Measurements from ENCODE around the gene CDCA8. TPM values are rescaled to one million over a fixed set of nuclear protein-coding genes. Genes with fewer than 3 reads are reported as not detected.

The CDCA8 gene
- total and polyA plus RNA-seq, 3 experiments from 2014 or later = 2.4 to 39.6 (median 37.4) TPM

GRCh38 chr1:37725851-37726613, 33.7 kb downstream of the CDCA8 start:
- ChIA-PET POLR2A (no interaction called here), CTCF (no interaction called here)
- peaks cover 0 to 2% (median 0%) of the 10 kb centered on the region in 3 donors for H3K36me3 Mint-ChIP-seq
- no peaks in the 10 kb centered on the region for H3K4me1 ChIP-seq (ENCODE audit: insufficient read depth, low read length)
- no peak overlapping the region for H3K4me3 Mint-ChIP-seq
- H3K9me3 ChIP-seq (ENCODE audit: low read length) = no peaks in the 10 kb centered on the region
- H3K4me3 ChIP-seq (ENCODE audit: low read length) = no peak overlapping the region
- H3K4me1 Mint-ChIP-seq = no peaks in the 10 kb centered on the region
- peaks cover 11 to 33% of the 10 kb centered on the region in 2 donors for H3K27me3 Mint-ChIP-seq
- DNase-seq = no peak
- H3K27me3 ChIP-seq (ENCODE audit: insufficient read depth, low read length, poor library complexity, severe bottlenecking) = peaks cover 5% of the 10 kb centered on the region
- no peak overlapping the region for H3K27ac Mint-ChIP-seq
- H3K9me3 Mint-ChIP-seq = no peaks in the 10 kb centered on the region
- H3K27ac ChIP-seq (ENCODE audit: low read depth, low read length) = no peak overlapping the region
- H3K36me3 ChIP-seq (ENCODE audit: insufficient read depth, low read length) = no peaks in the 10 kb centered on the region

GRCh38 chr1:37726751-37727585, 34.7 kb downstream of the CDCA8 start:
- Mint-ChIP-seq H3K9me3 (no peaks in the 10 kb centered on the region), H3K36me3 (peaks cover 0 to 2% (median 0%) of the 10 kb centered on the region in 3 donors), H3K27me3 (peaks cover 11 to 34% of the 10 kb centered on the region in 2 donors), H3K27ac (no peak overlapping the region), H3K4me3 (no peak overlapping the region), H3K4me1 (no peaks in the 10 kb centered on the region)
- Histone ChIP-seq H3K36me3 (ENCODE audit: insufficient read depth, low read length) (no peaks in the 10 kb centered on the region), H3K4me3 (ENCODE audit: low read length) (no peak overlapping the region), H3K4me1 (ENCODE audit: insufficient read depth, low read length) (no peaks in the 10 kb centered on the region), H3K9me3 (ENCODE audit: low read length) (no peaks in the 10 kb centered on the region), H3K27ac (ENCODE audit: low read depth, low read length) (no peak overlapping the region), H3K27me3 (ENCODE audit: insufficient read depth, low read length, poor library complexity, severe bottlenecking) (peaks cover 5% of the 10 kb centered on the region)
- ChIA-PET POLR2A (no interaction called here), CTCF (no interaction called here)
- no peak for DNase-seq

- H3K36me3 Mint-ChIP-seq = peaks cover 0 to 2% (median 0%) of the 10 kb centered on the region in 3 donors
- H3K4me1 Mint-ChIP-seq = no peaks in the 10 kb centered on the region
- Histone ChIP-seq H3K9me3 (ENCODE audit: low read length) (no peaks in the 10 kb centered on the region), H3K36me3 (ENCODE audit: insufficient read depth, low read length) (no peaks in the 10 kb centered on the region), H3K4me1 (ENCODE audit: insufficient read depth, low read length) (no peaks in the 10 kb centered on the region), H3K27ac (ENCODE audit: low read depth, low read length) (no peak overlapping the region), H3K27me3 (ENCODE audit: insufficient read depth, low read length, poor library complexity, severe bottlenecking) (peaks cover 5% of the 10 kb centered on the region), H3K4me3 (ENCODE audit: low read length) (no peak overlapping the region)
- no peak for DNase-seq
- ChIA-PET POLR2A (no interaction called here), CTCF (no interaction called here)
- H3K4me3 Mint-ChIP-seq = no peak overlapping the region
- no peaks in the 10 kb centered on the region for H3K9me3 Mint-ChIP-seq
- H3K27ac Mint-ChIP-seq = no peak overlapping the region
- H3K27me3 Mint-ChIP-seq = peaks cover 14 to 40% of the 10 kb centered on the region in 2 donors
Observed at GRCh38 chr1:37728416-37728815, 36.1 kb downstream of the CDCA8 start.

- H3K4me3 Mint-ChIP-seq = no peak overlapping the region
- Histone ChIP-seq H3K27ac (ENCODE audit: low read depth, low read length) (no peak overlapping the region), H3K9me3 (ENCODE audit: low read length) (no peaks in the 10 kb centered on the region), H3K36me3 (ENCODE audit: insufficient read depth, low read length) (no peaks in the 10 kb centered on the region), H3K27me3 (ENCODE audit: insufficient read depth, low read length, poor library complexity, severe bottlenecking) (peaks cover 11% of the 10 kb centered on the region), H3K4me1 (ENCODE audit: insufficient read depth, low read length) (no peaks in the 10 kb centered on the region), H3K4me3 (ENCODE audit: low read length) (no peak overlapping the region)
- POLR2A ChIA-PET = no interaction called here
- H3K36me3 Mint-ChIP-seq = peaks cover 0 to 2% (median 0%) of the 10 kb centered on the region in 3 donors
- peak overlapping the region in 1 of 8 donors; percentile 33 for H3K27ac Mint-ChIP-seq
- H3K4me1 Mint-ChIP-seq = peaks cover 0 to 3% (median 2%) of the 10 kb centered on the region in 3 donors
- CTCF ChIA-PET = no interaction called here
- H3K9me3 Mint-ChIP-seq = no peaks in the 10 kb centered on the region
- no peak for DNase-seq
- peaks cover 25 to 49% of the 10 kb centered on the region in 2 donors for H3K27me3 Mint-ChIP-seq
Observed at GRCh38 chr1:37730376-37730775, 38.1 kb downstream of the CDCA8 start.

- H3K27ac Mint-ChIP-seq = no peak overlapping the region
- H3K4me1 Mint-ChIP-seq = peaks cover 0 to 3% (median 2%) of the 10 kb centered on the region in 3 donors
- H3K9me3 ChIP-seq (ENCODE audit: low read length) = no peaks in the 10 kb centered on the region
- ChIA-PET POLR2A (no interaction called here), CTCF (no interaction called here)
- peaks cover 0 to 2% (median 0%) of the 10 kb centered on the region in 3 donors for H3K36me3 Mint-ChIP-seq
- no peak overlapping the region for H3K27ac ChIP-seq (ENCODE audit: low read depth, low read length)
- no peaks in the 10 kb centered on the region for H3K36me3 ChIP-seq (ENCODE audit: insufficient read depth, low read length)
- H3K27me3 ChIP-seq (ENCODE audit: insufficient read depth, low read length, poor library complexity, severe bottlenecking) = peaks cover 12% of the 10 kb centered on the region
- H3K4me3 Mint-ChIP-seq = no peak overlapping the region
- no peaks in the 10 kb centered on the region for H3K4me1 ChIP-seq (ENCODE audit: insufficient read depth, low read length)
- no peak for DNase-seq
- H3K4me3 ChIP-seq (ENCODE audit: low read length) = no peak overlapping the region
- peaks cover 28 to 53% of the 10 kb centered on the region in 2 donors for H3K27me3 Mint-ChIP-seq
- no peaks in the 10 kb centered on the region for H3K9me3 Mint-ChIP-seq
Observed at GRCh38 chr1:37731312-37732019, 39.1 kb downstream of the CDCA8 start.

- peaks cover 12% of the 10 kb centered on the region for H3K27me3 ChIP-seq (ENCODE audit: insufficient read depth, low read length, poor library complexity, severe bottlenecking)
- CTCF ChIA-PET = no interaction called here
- no peak overlapping the region for H3K4me3 ChIP-seq (ENCODE audit: low read length)
- no peak overlapping the region for H3K27ac ChIP-seq (ENCODE audit: low read depth, low read length)
- no peaks in the 10 kb centered on the region for H3K4me1 ChIP-seq (ENCODE audit: insufficient read depth, low read length)
- POLR2A ChIA-PET = no interaction called here
- peaks cover 0 to 2% (median 0%) of the 10 kb centered on the region in 3 donors for H3K36me3 Mint-ChIP-seq
- DNase-seq = no peak
- no peaks in the 10 kb centered on the region for H3K9me3 Mint-ChIP-seq
- H3K4me1 Mint-ChIP-seq = peaks cover 0 to 3% (median 2%) of the 10 kb centered on the region in 3 donors
- no peak overlapping the region for H3K27ac Mint-ChIP-seq
- H3K36me3 ChIP-seq (ENCODE audit: insufficient read depth, low read length) = no peaks in the 10 kb centered on the region
- H3K9me3 ChIP-seq (ENCODE audit: low read length) = no peaks in the 10 kb centered on the region
- no peak overlapping the region for H3K4me3 Mint-ChIP-seq
- H3K27me3 Mint-ChIP-seq = peaks cover 30 to 58% of the 10 kb centered on the region in 2 donors
Observed at GRCh38 chr1:37732111-37732780, 39.9 kb downstream of the CDCA8 start.

GRCh38 chr1:37734629-37735591, 42.6 kb downstream of the CDCA8 start:
- peaks cover 11% of the 10 kb centered on the region for H3K27me3 ChIP-seq (ENCODE audit: insufficient read depth, low read length, poor library complexity, severe bottlenecking)
- H3K27ac ChIP-seq (ENCODE audit: low read depth, low read length) = no peak overlapping the region
- H3K4me1 Mint-ChIP-seq = peaks cover 0 to 3% (median 2%) of the 10 kb centered on the region in 3 donors
- no peaks in the 10 kb centered on the region for H3K36me3 Mint-ChIP-seq
- H3K4me3 ChIP-seq (ENCODE audit: low read length) = no peak overlapping the region
- H3K4me3 Mint-ChIP-seq = no peak overlapping the region
- H3K27ac Mint-ChIP-seq = no peak overlapping the region
- no peaks in the 10 kb centered on the region for H3K4me1 ChIP-seq (ENCODE audit: insufficient read depth, low read length)
- H3K27me3 Mint-ChIP-seq = peaks cover 27 to 51% of the 10 kb centered on the region in 2 donors
- DNase-seq = no peak
- CTCF ChIA-PET = no interaction called here
- POLR2A ChIA-PET = no interaction called here
- no peaks in the 10 kb centered on the region for H3K9me3 ChIP-seq (ENCODE audit: low read length)
- H3K9me3 Mint-ChIP-seq = no peaks in the 10 kb centered on the region
- H3K36me3 ChIP-seq (ENCODE audit: insufficient read depth, low read length) = no peaks in the 10 kb centered on the region
